Lung (tissue), 12 donors: ENCODE data around the gene FMO5. TPM values are rescaled to one million over a fixed set of nuclear protein-coding genes. Genes with fewer than 3 reads are reported as not detected.

Experiments
- ATAC-seq: fragments of 200-7000 bp; cut with Tn5 transposase; one replicate; pipeline ENCODE4 v1.9.1; 2020; ENCODE audit warnings: moderate number of reproducible peaks; ENCODE audit not compliant: insufficient read depth, low FRiP score
- DNase-seq, 3 donors: peaks; one replicate each; pipeline ENCODE4 v3.0.0-alpha.2; 2013 to 2017
- H3K27ac ChIP-seq, 2 donors: one replicate each; pipeline ENCODE4 v1.5.1; 2013; ENCODE audit warnings: mild to moderate bottlenecking in 2 of 2, moderate library complexity in 2 of 2, control low read depth in 1 of 2, inconsistent platforms in 1 of 2, low read depth in 1 of 2, low read length in 1 of 2
- H3K27me3 ChIP-seq, 3 donors: one replicate each; pipeline ENCODE4 v1.5.1; 2013; ENCODE audit warnings: low read length in 2 of 3; ENCODE audit not compliant: control insufficient read depth in 3 of 3, insufficient read depth in 3 of 3
- H3K36me3 ChIP-seq, 4 donors: one replicate each; pipeline ENCODE4 v1.5.1; 2013; ENCODE audit warnings: low read length in 4 of 4, mild to moderate bottlenecking in 1 of 4, moderate library complexity in 1 of 4; ENCODE audit not compliant: control insufficient read depth in 4 of 4, insufficient read depth in 4 of 4
- H3K4me1 ChIP-seq, 5 donors: one replicate each; pipeline ENCODE4 v1.5.1; 2013; ENCODE audit warnings: low read length in 5 of 5, mild to moderate bottlenecking in 2 of 5, moderate library complexity in 1 of 5; ENCODE audit not compliant: control insufficient read depth in 5 of 5, insufficient read depth in 5 of 5
- H3K4me3 ChIP-seq: one replicate; pipeline ENCODE4 v1.5.1; 2013; ENCODE audit warnings: mild to moderate bottlenecking, control low read depth, moderate library complexity
- H3K9ac ChIP-seq, 2 donors: one replicate each; pipeline ENCODE4 v1.5.1; 2013; ENCODE audit warnings: low read length in 2 of 2, control low read depth in 1 of 2; ENCODE audit not compliant: insufficient read depth in 1 of 2
- H3K9me3 ChIP-seq, 4 donors: one replicate each; pipeline ENCODE4 v1.5.1; 2013; ENCODE audit warnings: low read length in 3 of 4, mild to moderate bottlenecking in 1 of 4, moderate library complexity in 1 of 4; ENCODE audit not compliant: control insufficient read depth in 4 of 4, insufficient read depth in 3 of 4
- WGBS, 2 donors: extraction: QIAGEN DNeasy Blood & Tissue Kit; methylation state at CpG; one replicate each; pipeline ENCODE4 v1.1.7; 2013; 5-methylcytosine and 5-hydroxymethylcytosine counted together
- polyA plus RNA-seq, 2 donors: library from polyadenylated mRNA; stranded (reverse); fragments of 200-250 nt; gene quantifications; one replicate each; pipeline ENCODE4 v1.2.1, GENCODE V29; 2013
- total RNA-seq, 2 donors: library from RNA; depleted of rRNA in 1 of 2; stranded (reverse); fragments of >200 nt in 1 of 2; gene quantifications; one replicate each; pipeline ENCODE4 v1.2.1, GENCODE V29; 2014 to 2021
- TF ChIP-seq, protein P1 (sequence below): IDR thresholded peaks from 2 replicates; pipeline ENCODE4 v1.5.1; 2012; ENCODE audit warnings: mild to moderate bottlenecking; ENCODE audit errors: control extremely low read depth, extremely low read depth
- donor health status: control.
- donor health status: control.
- donor health status: Bipolar disorder and iron deficiency.
- donor health status: healthy.
- donor health status: DM: yes; HTN: yes; CAD: no.

FMO5 gene
- total and polyA plus RNA-seq, 4 donors, result 10.4 to 78.6 (median 28.2) TPM

DNA sequence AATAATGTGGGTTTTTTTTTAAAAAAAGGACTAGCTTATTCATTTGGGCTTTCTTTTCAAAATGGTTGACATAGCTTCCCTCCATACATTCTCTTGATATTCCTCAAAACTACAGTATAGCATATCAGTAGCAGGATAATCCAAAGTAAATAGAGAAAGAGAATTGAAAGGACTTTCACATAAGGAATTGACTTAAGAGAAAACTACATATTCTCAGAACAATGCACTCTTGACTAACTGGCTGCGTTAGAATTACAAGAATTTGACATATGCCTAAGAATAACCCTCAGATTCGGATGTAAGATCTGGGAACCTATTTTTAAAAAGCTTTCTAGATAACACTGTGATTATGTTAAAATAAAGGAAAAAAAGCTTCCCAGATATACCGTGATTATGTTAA, 56.0 kb downstream of the FMO5 start:
- Histone ChIP-seq H3K27ac (no peak overlapping the region), H3K9ac (no peak overlapping the region), H3K9me3 (no peaks in the 10 kb centered on the region), H3K36me3 (peaks cover 2 to 18% (median 10%) of the 10 kb centered on the region in 4 donors), H3K4me3 (no peak overlapping the region), H3K27me3 (no peaks in the 10 kb centered on the region), H3K4me1 (peaks cover 0 to 43% (median 18%) of the 10 kb centered on the region in 5 donors)
- DNase-seq (no peak), ATAC-seq (no peak)
- WGBS, 2 donors, result 75 to 88% methylated on average over 3 of the region's 3 CpGs
- TF ChIP-seq, protein P1, sequence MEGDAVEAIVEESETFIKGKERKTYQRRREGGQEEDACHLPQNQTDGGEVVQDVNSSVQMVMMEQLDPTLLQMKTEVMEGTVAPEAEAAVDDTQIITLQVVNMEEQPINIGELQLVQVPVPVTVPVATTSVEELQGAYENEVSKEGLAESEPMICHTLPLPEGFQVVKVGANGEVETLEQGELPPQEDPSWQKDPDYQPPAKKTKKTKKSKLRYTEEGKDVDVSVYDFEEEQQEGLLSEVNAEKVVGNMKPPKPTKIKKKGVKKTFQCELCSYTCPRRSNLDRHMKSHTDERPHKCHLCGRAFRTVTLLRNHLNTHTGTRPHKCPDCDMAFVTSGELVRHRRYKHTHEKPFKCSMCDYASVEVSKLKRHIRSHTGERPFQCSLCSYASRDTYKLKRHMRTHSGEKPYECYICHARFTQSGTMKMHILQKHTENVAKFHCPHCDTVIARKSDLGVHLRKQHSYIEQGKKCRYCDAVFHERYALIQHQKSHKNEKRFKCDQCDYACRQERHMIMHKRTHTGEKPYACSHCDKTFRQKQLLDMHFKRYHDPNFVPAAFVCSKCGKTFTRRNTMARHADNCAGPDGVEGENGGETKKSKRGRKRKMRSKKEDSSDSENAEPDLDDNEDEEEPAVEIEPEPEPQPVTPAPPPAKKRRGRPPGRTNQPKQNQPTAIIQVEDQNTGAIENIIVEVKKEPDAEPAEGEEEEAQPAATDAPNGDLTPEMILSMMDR, result no peak

DNA sequence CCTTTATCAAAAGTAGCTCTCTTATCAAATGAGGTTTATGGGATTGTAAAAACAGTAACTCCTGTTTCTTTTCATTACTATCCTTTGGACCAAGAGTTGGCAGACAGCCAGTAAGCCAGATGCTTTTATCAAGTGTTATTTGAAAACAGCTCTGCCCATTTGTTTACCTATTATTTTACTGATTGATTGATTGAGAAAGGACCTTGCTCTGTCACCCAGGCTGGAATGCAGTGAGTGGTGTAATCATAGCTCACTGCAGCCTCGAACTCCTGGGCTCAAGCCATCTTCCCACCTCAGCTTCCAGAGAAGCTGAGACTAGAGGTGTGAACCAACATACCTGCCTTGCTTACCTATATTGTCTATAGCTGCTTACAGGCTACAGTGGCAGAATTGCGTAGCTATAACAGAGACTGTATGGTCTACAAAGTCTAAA, 56.5 kb downstream of the FMO5 start:
- H3K27ac ChIP-seq, result no peak overlapping the region
- 72 to 79% methylated on average over 2 of the region's 2 CpGs for WGBS, 2 donors
- no peaks in the 10 kb centered on the region for H3K27me3 ChIP-seq
- no peak overlapping the region for H3K9ac ChIP-seq
- DNase-seq (peak in 2 of 3 donors; percentile 46 to 49), ATAC-seq (no peak)
- peaks cover 2 to 18% (median 10%) of the 10 kb centered on the region in 4 donors for H3K36me3 ChIP-seq
- TF ChIP-seq, protein P1, result no peak
- H3K4me1 ChIP-seq, result peaks cover 0 to 38% (median 18%) of the 10 kb centered on the region in 5 donors
- H3K4me3 ChIP-seq, result no peak overlapping the region
- H3K9me3 ChIP-seq, result no peaks in the 10 kb centered on the region

DNA sequence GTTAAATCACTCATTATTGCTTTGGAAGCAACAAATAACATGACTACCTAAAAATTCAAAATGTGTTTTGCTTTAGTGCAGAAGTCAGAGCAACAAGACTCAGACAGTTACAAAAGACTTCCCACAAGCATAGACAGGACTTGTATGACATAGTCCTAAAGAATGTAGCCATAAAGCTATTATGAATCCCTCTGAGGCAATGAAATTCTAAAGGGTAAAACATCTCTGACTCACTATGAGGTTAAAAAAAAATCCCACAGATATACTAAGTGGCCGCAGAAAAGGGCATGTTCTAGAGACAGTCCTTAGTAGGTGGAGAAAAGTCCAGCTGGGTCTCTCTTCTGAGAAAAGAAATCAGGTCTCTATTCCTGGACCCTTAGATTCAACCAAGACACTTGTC, 57.8 kb downstream of the FMO5 start:
- 82 to 93% methylated on average over 1 of the region's 1 CpG for WGBS, 2 donors
- Histone ChIP-seq H3K9ac (no peak overlapping the region), H3K4me3 (no peak overlapping the region), H3K36me3 (peaks cover 2 to 24% (median 10%) of the 10 kb centered on the region in 4 donors), H3K9me3 (no peaks in the 10 kb centered on the region), H3K4me1 (peaks cover 0 to 32% (median 18%) of the 10 kb centered on the region in 5 donors), H3K27ac (peak overlapping the region in 1 of 2 donors; percentile 80), H3K27me3 (no peaks in the 10 kb centered on the region)
- DNase-seq, result no peak
- no peak for ATAC-seq
- TF ChIP-seq, protein P1, result no peak

DNA sequence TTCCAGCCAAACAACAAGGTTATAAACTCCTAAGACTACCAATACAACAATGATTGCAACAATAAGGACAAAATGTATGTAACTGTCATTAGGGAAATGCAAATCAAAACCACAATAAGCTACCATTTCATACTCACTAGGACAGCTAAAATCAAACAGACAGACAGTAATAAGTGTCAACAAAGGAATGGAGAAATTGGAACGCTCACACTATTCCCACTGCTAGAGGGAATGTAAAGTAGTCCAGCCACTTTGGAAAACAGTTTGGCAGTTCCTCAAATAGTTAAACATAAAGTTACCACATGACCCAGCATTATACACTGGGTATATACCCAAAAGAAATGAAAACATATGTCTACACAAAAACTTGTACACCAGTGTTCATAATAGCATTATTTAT, 62.1 kb downstream of the FMO5 start:
- H3K27me3 ChIP-seq, result no peaks in the 10 kb centered on the region
- H3K36me3 ChIP-seq, result peaks cover 15 to 57% (median 36%) of the 10 kb centered on the region in 4 donors
- no peak overlapping the region for H3K9ac ChIP-seq
- TF ChIP-seq, protein P1, result no peak
- peaks cover 0 to 13% (median 0%) of the 10 kb centered on the region in 5 donors for H3K4me1 ChIP-seq
- no peak overlapping the region for H3K4me3 ChIP-seq
- ATAC-seq (no peak), DNase-seq (no peak)
- no peaks in the 10 kb centered on the region for H3K9me3 ChIP-seq
- H3K27ac ChIP-seq, result no peak overlapping the region
- 95 to 97% methylated on average over 1 of the region's 1 CpG for WGBS, 2 donors
